ENCODE data around the gene HS3ST3B1.

HS3ST3B1 gene

GRCh38 chr17:14336418-14336817, 35.5 kb downstream of the HS3ST3B1 start:
- TF ChIP-seq POLR2A (IDR thresholded peaks at IDR 0.05; ENCODE audit: low read length) (no peak), GATA1 (IDR thresholded peaks at IDR 0.05; ENCODE audit: low read depth, low read length) (no peak)
- DNase-seq: no peak

DNA sequence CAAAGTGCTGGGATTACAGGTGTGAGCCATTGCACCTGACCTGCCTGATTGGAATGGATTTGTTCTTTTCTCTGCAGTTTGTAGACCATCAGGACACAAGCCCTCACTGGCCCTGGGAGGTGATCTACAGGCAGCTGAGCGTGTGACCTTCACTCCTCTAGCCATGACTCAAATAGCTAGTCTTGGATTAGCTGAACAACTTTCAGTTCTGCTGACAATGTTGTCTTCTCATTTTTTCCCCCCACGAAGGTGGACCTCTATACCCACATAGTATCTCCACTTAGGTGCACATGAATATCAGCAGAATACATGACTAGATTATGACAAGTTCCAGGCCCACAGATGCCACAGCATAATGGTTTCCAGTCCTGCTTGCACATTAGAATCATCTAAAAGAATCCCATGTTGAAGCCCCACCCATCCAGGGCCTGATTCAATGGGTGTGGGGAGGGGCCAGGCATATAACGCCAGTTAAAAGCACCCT, 36.8 kb downstream of the HS3ST3B1 start:
- no peak for TF ChIP-seq GATA1 (IDR thresholded peaks at IDR 0.05; ENCODE audit: low read depth, low read length)
- TF ChIP-seq POLR2A (IDR thresholded peaks at IDR 0.05; ENCODE audit: low read length): no peak
- DNase-seq: no peak

DNA sequence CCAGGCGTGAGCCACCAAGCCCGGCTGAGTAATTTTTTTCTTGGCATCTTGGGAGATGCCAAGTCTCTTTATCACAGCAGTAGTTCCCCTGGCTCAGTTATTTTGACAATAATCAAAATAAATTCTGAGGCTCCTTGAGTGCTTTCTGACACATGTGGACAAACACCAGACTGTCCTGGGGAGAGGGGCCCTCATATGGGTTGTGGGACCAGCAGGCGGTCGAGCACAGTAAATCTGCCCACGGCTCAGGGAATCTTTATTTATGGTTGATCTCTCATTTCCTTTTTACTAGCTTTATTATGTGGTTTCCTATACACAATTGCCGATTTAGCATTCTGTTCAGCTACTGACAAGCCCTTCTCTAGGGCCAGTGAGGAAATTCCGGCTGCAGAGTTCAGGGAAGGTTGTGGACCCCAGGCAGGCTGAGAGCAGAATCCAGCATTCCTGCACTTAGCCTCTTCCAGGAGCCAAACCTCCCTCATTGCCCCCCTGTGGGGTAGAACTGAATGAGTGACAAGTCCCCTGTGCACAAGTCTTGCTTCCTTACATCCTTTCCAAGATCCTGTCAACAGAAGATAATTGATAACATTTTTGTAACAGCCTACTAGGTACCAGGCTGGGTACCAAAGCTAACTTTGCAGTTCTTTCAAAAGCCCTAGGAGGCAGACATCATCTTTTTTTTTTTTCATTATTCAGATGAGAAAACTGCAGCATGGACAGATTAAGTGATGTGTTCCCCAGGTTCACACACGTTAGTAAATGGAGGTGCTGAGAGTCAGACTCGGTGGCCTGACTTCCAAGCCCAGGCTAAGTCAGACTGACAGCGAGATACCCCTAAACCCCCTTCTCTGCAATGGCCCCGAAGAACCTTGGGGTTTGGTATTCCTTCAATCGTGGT, 40.2 kb downstream of the HS3ST3B1 start:
- no peak for DNase-seq
- TF ChIP-seq GATA1 (IDR thresholded peaks at IDR 0.05; ENCODE audit: low read depth, low read length): no peak
- no peak for TF ChIP-seq POLR2A (IDR thresholded peaks at IDR 0.05; ENCODE audit: low read length)

DNA sequence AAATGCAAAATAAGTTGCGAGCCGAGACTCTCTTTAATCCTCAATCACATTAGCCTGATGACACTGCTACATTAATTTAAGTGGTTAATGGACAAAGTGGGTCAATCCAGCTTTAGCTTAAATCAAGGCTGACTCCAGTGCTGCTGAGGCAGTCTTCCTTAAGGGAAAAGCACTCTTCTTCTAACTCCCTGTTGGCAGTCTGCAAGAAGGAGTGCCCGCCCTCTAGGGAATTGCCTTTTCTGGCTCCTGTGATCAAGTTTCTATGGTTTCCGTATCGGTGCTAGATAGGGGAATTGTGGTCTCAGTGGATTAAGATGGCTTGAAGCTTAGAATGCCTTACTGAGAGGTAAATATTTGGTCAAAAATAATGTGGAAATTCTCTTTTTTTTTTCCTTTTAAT, 41.0 kb downstream of the HS3ST3B1 start:
- DNase-seq: no peak
- no peak for TF ChIP-seq GATA1 (IDR thresholded peaks at IDR 0.05; ENCODE audit: low read depth, low read length)
- TF ChIP-seq POLR2A (IDR thresholded peaks at IDR 0.05; ENCODE audit: low read length): no peak

DNA sequence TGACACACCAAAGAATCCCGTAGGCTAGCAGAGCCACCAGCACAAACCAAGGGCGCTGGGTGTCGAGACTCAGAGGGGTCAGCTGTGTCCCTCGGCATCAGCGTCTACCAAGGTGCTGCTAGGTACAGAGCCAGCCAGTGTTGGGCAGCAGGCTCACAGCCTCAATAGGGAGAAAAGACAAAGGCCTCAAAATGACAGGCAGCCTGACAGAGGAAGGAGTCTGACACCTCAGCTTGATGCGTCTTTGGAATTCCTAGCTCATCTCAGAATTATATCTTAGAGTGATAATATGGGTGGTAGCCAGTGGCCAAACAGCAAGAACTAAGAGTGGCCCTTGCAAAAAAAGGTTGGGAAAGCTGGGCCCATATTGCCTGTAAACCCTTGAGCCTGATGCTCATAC, 45.9 kb downstream of the HS3ST3B1 start:
- no peak for DNase-seq
- TF ChIP-seq GATA1 (IDR thresholded peaks at IDR 0.05; ENCODE audit: low read depth, low read length): no peak

- TF ChIP-seq POLR2A (IDR thresholded peaks at IDR 0.05; ENCODE audit: low read length) (no peak), GATA1 (IDR thresholded peaks at IDR 0.05; ENCODE audit: low read depth, low read length) (no peak)
- no peak for DNase-seq
Observed at GRCh38 chr17:14351493-14351892, 50.6 kb downstream of the HS3ST3B1 start.

DNA sequence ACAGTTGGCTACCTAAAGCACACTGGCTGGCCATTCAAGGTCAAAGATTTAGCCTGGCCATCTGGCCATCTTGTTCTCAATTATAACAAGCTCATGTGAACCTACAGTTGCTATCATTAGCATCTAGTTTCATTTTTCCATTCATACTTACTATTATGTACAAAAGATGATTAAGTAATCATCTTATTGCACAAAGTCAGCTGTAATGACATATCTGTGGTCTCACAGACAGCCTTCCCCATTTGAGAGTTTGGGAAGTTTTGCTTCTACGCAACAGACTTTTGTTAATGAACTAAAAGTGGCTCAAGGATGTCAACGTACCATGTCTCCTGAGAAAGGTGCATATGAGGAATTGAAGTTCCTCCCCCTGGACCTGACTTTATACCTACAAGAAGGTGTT, 51.3 kb downstream of the HS3ST3B1 start:
- TF ChIP-seq POLR2A (IDR thresholded peaks at IDR 0.05; ENCODE audit: low read length) (no peak), GATA1 (IDR thresholded peaks at IDR 0.05; ENCODE audit: low read depth, low read length) (no peak)
- DNase-seq: no peak

DNA sequence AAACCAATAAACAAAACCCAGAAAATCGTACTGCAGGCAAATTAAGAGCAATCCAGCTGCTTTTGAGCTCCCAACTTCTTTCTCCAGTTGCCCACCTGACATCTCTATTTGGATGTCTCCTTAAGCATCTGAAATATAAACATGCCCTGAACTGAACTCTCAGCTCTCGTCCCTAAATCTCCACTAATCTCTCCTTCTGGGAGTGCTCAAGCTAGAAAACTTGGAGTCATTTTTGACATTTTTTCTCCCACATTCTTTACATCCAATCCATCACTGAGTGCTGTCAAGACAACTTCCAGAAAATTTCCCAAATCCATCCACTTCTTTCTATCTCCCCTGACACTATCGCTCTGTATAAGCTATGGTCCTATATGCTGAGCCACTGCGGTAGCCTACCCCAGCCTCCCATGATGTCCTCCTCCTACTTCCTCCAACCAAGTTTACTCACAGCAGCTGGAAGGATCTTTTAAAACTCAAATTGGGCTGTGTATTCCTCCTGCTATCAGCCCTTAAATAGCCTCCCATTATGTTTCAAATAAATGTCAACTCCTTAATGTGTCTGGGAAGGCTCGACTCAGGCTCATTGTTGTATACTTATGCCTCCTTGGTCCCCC, 53.1 kb downstream of the HS3ST3B1 start:
- DNase-seq: no peak
- no peak for TF ChIP-seq GATA1 (IDR thresholded peaks at IDR 0.05; ENCODE audit: low read depth, low read length)
- TF ChIP-seq POLR2A (IDR thresholded peaks at IDR 0.05; ENCODE audit: low read length): no peak

DNA sequence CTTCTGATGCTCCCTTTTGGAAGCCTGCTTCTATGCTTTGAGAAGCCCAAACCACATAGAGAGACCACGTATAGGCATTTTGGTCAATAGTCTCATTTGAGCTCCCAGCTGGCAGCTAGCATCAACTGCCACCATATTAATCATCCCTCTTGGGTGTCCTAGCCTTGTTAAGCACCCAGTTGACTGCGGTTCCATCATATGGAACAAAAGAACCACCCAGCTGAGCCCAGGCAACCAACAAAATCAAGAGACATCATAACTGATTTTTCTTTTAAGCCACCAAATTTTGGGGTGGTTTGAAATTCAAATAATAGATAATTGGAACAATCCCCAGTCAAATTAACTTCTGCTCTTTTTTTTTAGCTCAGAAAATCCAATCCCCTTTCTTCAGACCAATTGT, 53.9 kb downstream of the HS3ST3B1 start:
- TF ChIP-seq POLR2A (IDR thresholded peaks at IDR 0.05; ENCODE audit: low read length) (no peak), GATA1 (IDR thresholded peaks at IDR 0.05; ENCODE audit: low read depth, low read length) (no peak)

DNA sequence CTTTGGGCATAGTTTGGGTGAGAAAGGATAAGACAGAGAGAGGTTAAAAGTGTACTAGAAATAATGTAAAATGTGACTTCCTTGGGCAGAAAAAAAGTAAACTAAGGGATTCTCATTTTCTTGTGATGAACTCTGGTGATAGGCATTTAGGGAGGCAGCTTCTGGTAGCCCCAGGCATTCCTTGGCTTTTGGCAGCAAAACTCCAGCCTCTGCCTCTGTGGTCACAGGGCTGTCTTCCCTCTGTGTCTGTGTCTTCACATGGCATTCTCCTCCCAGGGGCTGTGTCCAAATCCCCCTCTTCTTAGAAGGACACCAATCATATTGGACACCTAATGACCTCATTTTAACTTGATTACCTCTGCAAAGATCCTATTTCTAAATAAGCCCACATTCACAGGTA, 54.7 kb downstream of the HS3ST3B1 start:
- TF ChIP-seq POLR2A (IDR thresholded peaks at IDR 0.05; ENCODE audit: low read length): no peak
- DNase-seq: no peak

More for the DNA sequence above, 53.9 kb downstream of the HS3ST3B1 start:
- no peak for DNase-seq

DNA sequence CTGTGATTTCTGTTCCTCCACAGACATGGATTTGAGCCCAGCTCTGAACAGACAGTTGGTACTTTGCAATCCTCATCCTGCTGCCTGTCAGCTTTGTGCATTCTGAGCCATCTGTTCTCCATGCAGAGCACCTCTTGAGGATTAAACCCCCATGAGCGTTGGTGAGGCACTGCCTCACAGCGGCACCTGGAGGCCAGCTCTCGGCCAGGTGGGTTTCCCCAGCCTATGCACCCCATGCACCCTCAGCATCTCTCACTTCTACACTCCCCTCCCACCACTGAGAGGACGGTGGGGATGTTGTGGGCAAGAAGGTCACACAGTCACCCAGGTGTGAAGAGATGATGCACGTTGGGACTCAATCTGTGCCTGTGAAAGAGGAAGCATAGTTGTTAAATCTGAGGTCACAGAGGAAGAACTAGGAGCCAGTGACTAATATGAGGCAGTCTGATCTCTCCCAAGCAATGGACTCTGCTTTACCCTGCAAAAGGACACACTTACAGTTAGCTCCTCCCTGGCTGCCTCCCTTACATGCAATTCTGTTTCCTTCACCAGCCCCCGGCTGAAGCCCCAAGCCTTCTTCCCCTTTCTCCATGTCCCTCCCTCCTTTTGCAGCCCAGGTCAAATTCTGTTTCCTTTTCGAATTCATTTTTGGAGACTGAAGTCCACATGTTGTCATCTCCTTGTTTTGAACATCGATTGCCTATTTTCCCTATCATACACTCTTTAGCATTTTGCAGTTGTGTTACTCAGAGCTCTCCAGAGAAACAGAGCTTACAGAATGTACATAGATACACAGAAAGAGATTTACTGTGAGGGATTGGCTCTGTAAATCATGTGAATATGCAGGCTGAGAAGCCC, 58.5 kb downstream of the HS3ST3B1 start:
- TF ChIP-seq GATA1 (IDR thresholded peaks at IDR 0.05; ENCODE audit: low read depth, low read length): no peak
- TF ChIP-seq POLR2A (IDR thresholded peaks at IDR 0.05; ENCODE audit: low read length): no peak
- DNase-seq: no peak

- no peak for TF ChIP-seq POLR2A (IDR thresholded peaks at IDR 0.05; ENCODE audit: low read length)
- no peak for TF ChIP-seq GATA1 (IDR thresholded peaks at IDR 0.05; ENCODE audit: low read depth, low read length)
- no peak for DNase-seq
Observed at GRCh38 chr17:14360856-14361255, 60.0 kb downstream of the HS3ST3B1 start.

DNA sequence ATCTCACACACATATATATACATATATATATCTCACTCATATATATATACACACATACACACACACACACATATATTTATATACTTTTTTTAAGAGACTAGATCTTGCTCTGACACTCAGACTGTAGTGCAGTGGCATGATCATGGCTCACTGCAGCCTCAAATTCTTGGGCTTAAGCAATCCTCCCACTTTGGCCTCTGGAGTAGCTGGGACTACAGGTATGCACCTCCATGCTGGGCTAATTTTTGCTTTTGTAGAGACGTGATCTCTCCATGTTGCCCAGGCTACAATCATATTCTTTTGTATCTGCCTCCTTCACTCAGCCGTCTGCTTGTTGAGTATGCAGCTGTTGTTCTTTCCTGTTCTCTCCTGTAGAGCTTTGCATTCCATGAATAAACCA, 60.6 kb downstream of the HS3ST3B1 start:
- TF ChIP-seq GATA1 (IDR thresholded peaks at IDR 0.05; ENCODE audit: low read depth, low read length) (no peak), POLR2A (IDR thresholded peaks at IDR 0.05; ENCODE audit: low read length) (no peak)
- DNase-seq: no peak

- TF ChIP-seq GATA1 (IDR thresholded peaks at IDR 0.05; ENCODE audit: low read depth, low read length) (no peak), POLR2A (IDR thresholded peaks at IDR 0.05; ENCODE audit: low read length) (no peak)
- DNase-seq: no peak
Observed at GRCh38 chr17:14361945-14362508, 61.1 kb downstream of the HS3ST3B1 start.
